Epithelial cell of esophagus (primary cell): ENCODE measurements around the gene DSTN.
A peak's percentile ranks its signal among the peaks of the same experiment; 100 is the strongest.

Experiments
- DNase-seq: peaks from one replicate; pipeline ENCODE4 v3.0.0; 2010; ENCODE audit warnings: low read depth
- H3K4me3 ChIP-seq: 2 replicates; pipeline ENCODE4 v1.5.1; 2011; ENCODE audit warnings: mild to moderate bottlenecking, low read length, control low read depth
- CTCF ChIP-seq: IDR thresholded peaks from 2 replicates; pipeline ENCODE4 v1.5.1; 2011; ENCODE audit warnings: low read depth, mild to moderate bottlenecking, low read length, control low read depth, inconsistent platforms; ENCODE audit not compliant: insufficient read depth; ENCODE audit errors: missing control alignments

Gene DSTN

GRCh38 chr20:17536944-17537444 is 32.9 kb upstream of the DSTN start:
- TF ChIP-seq CTCF: peak; percentile 95
- DNase-seq: peak; percentile 82
- no peak overlapping the region for H3K4me3 ChIP-seq

- no peak for TF ChIP-seq CTCF
- no peak overlapping the region for H3K4me3 ChIP-seq
These were observed 31.9 kb upstream of the DSTN start for GRCh38 chr20:17537959-17538358.

GRCh38 chr20:17538517-17539170 is 31.2 kb upstream of the DSTN start:
- DNase-seq: peak; percentile 55
- TF ChIP-seq CTCF: no peak
- H3K4me3 ChIP-seq: no peak overlapping the region

More at GRCh38 chr20:17537959-17538358, 31.9 kb upstream of the DSTN start:
- DNase-seq: no peak

GRCh38 chr20:17541596-17541995 is 28.3 kb upstream of the DSTN start:
- DNase-seq: no peak
- no peak for TF ChIP-seq CTCF
- no peak overlapping the region for H3K4me3 ChIP-seq

- DNase-seq: peak; percentile 77
- no peak overlapping the region for H3K4me3 ChIP-seq
- peak; percentile 11 for TF ChIP-seq CTCF
These were observed 27.9 kb upstream of the DSTN start for GRCh38 chr20:17541996-17542395.

GRCh38 chr20:17542481-17542880 is 27.4 kb upstream of the DSTN start:
- no peak overlapping the region for H3K4me3 ChIP-seq
- TF ChIP-seq CTCF: no peak
- DNase-seq: no peak

- DNase-seq: no peak
- no peak for TF ChIP-seq CTCF
- H3K4me3 ChIP-seq: no peak overlapping the region
These were observed 26.9 kb upstream of the DSTN start for GRCh38 chr20:17542993-17543412.
